Activated T-helper 1 cell treated with anti-CD3 and anti-CD28 coated beads, Interleukin-12 subunit alpha, Interleukin-12 subunit beta, Interleukin-2, Interleukin-4 antibody, amounts not matched to agents 30 ng/mL and 10 ng/mL and 1 ng/mL, durations not matched to agents 14 hours and 24 hours and 36 hours (primary cell): ENCODE measurements around the gene CBFB. TPM values are rescaled to one million over a fixed set of nuclear protein-coding genes. Genes with fewer than 3 reads are reported as not detected.

Experiments
- DNase-seq: peaks from one replicate; pipeline ENCODE4 v3.0.0; 2021; ENCODE audit warnings: low spot score
- H3K27ac Mint-ChIP-seq: one replicate; pipeline ENCODE4 v1.8.0; 2021; ENCODE audit warnings: mild to moderate bottlenecking, mixed read lengths
- H3K27me3 Mint-ChIP-seq: one replicate; pipeline ENCODE4 v1.8.0; 2022; ENCODE audit warnings: mild to moderate bottlenecking, moderate library complexity, mixed read lengths; ENCODE audit not compliant: insufficient read depth
- H3K36me3 Mint-ChIP-seq: one replicate; pipeline ENCODE4 v1.8.0; 2021; ENCODE audit warnings: low read depth, mixed read lengths
- H3K4me1 Mint-ChIP-seq: one replicate; pipeline ENCODE4 v1.8.0; 2021; ENCODE audit warnings: low read depth, mixed read lengths
- H3K4me3 Mint-ChIP-seq: one replicate; pipeline ENCODE4 v1.8.0; 2021; ENCODE audit warnings: mild to moderate bottlenecking, moderate library complexity, mixed read lengths
- H3K9me3 Mint-ChIP-seq: one replicate; pipeline ENCODE4 v1.8.0; 2021; ENCODE audit warnings: mixed read lengths
- intact Hi-C: fragments of 100-400 bp; cut with micrococcal nuclease; formaldehyde crosslinking; loops from one replicate; pipeline ENCODE4 v1.15.1; 2024
- total RNA-seq: library from RNA; stranded (reverse); gene quantifications from 2 replicates; pipeline ENCODE4 v1.2.3, GENCODE V29; 2022

The CBFB gene
- total RNA-seq, 1 donor from 2014 or later, result 175 TPM

- Mint-ChIP-seq H3K27me3 (no peaks in the 10 kb centered on the region), H3K4me3 (peak overlapping the region; percentile 74), H3K4me1 (peaks cover 51% of the 10 kb centered on the region), H3K9me3 (no peaks in the 10 kb centered on the region), H3K36me3 (peaks cover 29% of the 10 kb centered on the region), H3K27ac (peak overlapping the region; percentile 96)
- intact Hi-C loops, result loop anchor here (1.0 to 5.0 kb wide), 9 partner anchors 7 to 184 kb away; partner anchors contain the start of gene PHAF1
- DNase-seq, result no peak
Measured at GRCh38 chr16:67055712-67056487, 27.0 kb downstream of the CBFB start.

- Mint-ChIP-seq H3K4me3 (peak overlapping the region; percentile 8), H3K27ac (peak overlapping the region; percentile 67), H3K36me3 (peaks cover 31% of the 10 kb centered on the region), H3K27me3 (no peaks in the 10 kb centered on the region), H3K4me1 (peaks cover 12% of the 10 kb centered on the region), H3K9me3 (no peaks in the 10 kb centered on the region)
- intact Hi-C loops, result loop anchor here (1.0 kb wide), 1 partner anchor 8 kb away; no protein-coding TSS in a partner anchor
- no peak for DNase-seq
Measured at GRCh38 chr16:67063008-67063407, 34.1 kb downstream of the CBFB start.

GRCh38 chr16:67068212-67068753 lies 39.3 kb downstream of the CBFB start:
- intact Hi-C loops, result no loop called here
- H3K4me1 Mint-ChIP-seq, result peaks cover 18% of the 10 kb centered on the region
- no peak overlapping the region for H3K27ac Mint-ChIP-seq
- no peaks in the 10 kb centered on the region for H3K27me3 Mint-ChIP-seq
- no peak for DNase-seq
- no peaks in the 10 kb centered on the region for H3K9me3 Mint-ChIP-seq
- no peak overlapping the region for H3K4me3 Mint-ChIP-seq
- peaks cover 29% of the 10 kb centered on the region for H3K36me3 Mint-ChIP-seq

GRCh38 chr16:67071476-67072048 lies 42.6 kb downstream of the CBFB start:
- no peak overlapping the region for H3K27ac Mint-ChIP-seq
- intact Hi-C loops, result no loop called here
- H3K4me1 Mint-ChIP-seq, result peaks cover 15% of the 10 kb centered on the region
- no peaks in the 10 kb centered on the region for H3K9me3 Mint-ChIP-seq
- H3K4me3 Mint-ChIP-seq, result no peak overlapping the region
- no peak for DNase-seq
- H3K36me3 Mint-ChIP-seq, result peaks cover 36% of the 10 kb centered on the region
- H3K27me3 Mint-ChIP-seq, result no peaks in the 10 kb centered on the region

GRCh38 chr16:67075331-67075730 lies 46.4 kb downstream of the CBFB start:
- H3K4me3 Mint-ChIP-seq, result no peak overlapping the region
- H3K9me3 Mint-ChIP-seq, result no peaks in the 10 kb centered on the region
- DNase-seq, result no peak
- peaks cover 20% of the 10 kb centered on the region for H3K36me3 Mint-ChIP-seq
- H3K27me3 Mint-ChIP-seq, result no peaks in the 10 kb centered on the region
- H3K27ac Mint-ChIP-seq, result no peak overlapping the region
- intact Hi-C loops, result no loop called here
- H3K4me1 Mint-ChIP-seq, result peaks cover 16% of the 10 kb centered on the region

- Mint-ChIP-seq H3K27me3 (no peaks in the 10 kb centered on the region), H3K4me1 (peaks cover 15% of the 10 kb centered on the region), H3K36me3 (peaks cover 20% of the 10 kb centered on the region), H3K4me3 (no peak overlapping the region), H3K9me3 (no peaks in the 10 kb centered on the region), H3K27ac (no peak overlapping the region)
- intact Hi-C loops, result no loop called here
- DNase-seq, result no peak
Measured at GRCh38 chr16:67077871-67078270, 48.9 kb downstream of the CBFB start.

GRCh38 chr16:67082100-67082499 lies 53.2 kb downstream of the CBFB start:
- DNase-seq, result no peak
- peaks cover 22% of the 10 kb centered on the region for H3K36me3 Mint-ChIP-seq
- no peak overlapping the region for H3K4me3 Mint-ChIP-seq
- H3K27me3 Mint-ChIP-seq, result no peaks in the 10 kb centered on the region
- intact Hi-C loops, result no loop called here
- peaks cover 25% of the 10 kb centered on the region for H3K4me1 Mint-ChIP-seq
- no peak overlapping the region for H3K27ac Mint-ChIP-seq
- H3K9me3 Mint-ChIP-seq, result no peaks in the 10 kb centered on the region

- intact Hi-C loops, result no loop called here
Measured at GRCh38 chr16:67082891-67083290, 53.9 kb downstream of the CBFB start.

GRCh38 chr16:67084345-67085028 lies 55.5 kb downstream of the CBFB start:
- Mint-ChIP-seq H3K27ac (no peak overlapping the region), H3K27me3 (no peaks in the 10 kb centered on the region), H3K36me3 (peaks cover 24% of the 10 kb centered on the region), H3K4me1 (peaks cover 21% of the 10 kb centered on the region), H3K9me3 (no peaks in the 10 kb centered on the region), H3K4me3 (no peak overlapping the region)
- intact Hi-C loops, result no loop called here
- DNase-seq, result no peak

More at GRCh38 chr16:67082891-67083290, 53.9 kb downstream of the CBFB start:
- Mint-ChIP-seq H3K4me1 (peaks cover 24% of the 10 kb centered on the region), H3K4me3 (no peak overlapping the region), H3K27ac (no peak overlapping the region), H3K27me3 (no peaks in the 10 kb centered on the region), H3K9me3 (no peaks in the 10 kb centered on the region), H3K36me3 (peaks cover 21% of the 10 kb centered on the region)
- DNase-seq, result no peak

- H3K27me3 Mint-ChIP-seq, result no peaks in the 10 kb centered on the region
- peaks cover 22% of the 10 kb centered on the region for H3K36me3 Mint-ChIP-seq
Measured at GRCh38 chr16:67086822-67087221, 57.9 kb downstream of the CBFB start.

GRCh38 chr16:67087291-67087690 lies 58.3 kb downstream of the CBFB start:
- intact Hi-C loops, result no loop called here
- Mint-ChIP-seq H3K27ac (no peak overlapping the region), H3K36me3 (peaks cover 25% of the 10 kb centered on the region), H3K4me1 (peaks cover 27% of the 10 kb centered on the region), H3K4me3 (no peak overlapping the region), H3K27me3 (no peaks in the 10 kb centered on the region), H3K9me3 (no peaks in the 10 kb centered on the region)
- no peak for DNase-seq

More at GRCh38 chr16:67086822-67087221, 57.9 kb downstream of the CBFB start:
- H3K9me3 Mint-ChIP-seq, result no peaks in the 10 kb centered on the region
- no peak for DNase-seq
- intact Hi-C loops, result no loop called here
- H3K4me1 Mint-ChIP-seq, result peaks cover 23% of the 10 kb centered on the region
- H3K27ac Mint-ChIP-seq, result peak overlapping the region; percentile 33
- no peak overlapping the region for H3K4me3 Mint-ChIP-seq

- H3K36me3 Mint-ChIP-seq, result peaks cover 25% of the 10 kb centered on the region
- H3K9me3 Mint-ChIP-seq, result no peaks in the 10 kb centered on the region
- no peak for DNase-seq
- no peaks in the 10 kb centered on the region for H3K27me3 Mint-ChIP-seq
- peaks cover 28% of the 10 kb centered on the region for H3K4me1 Mint-ChIP-seq
- intact Hi-C loops, result no loop called here
- no peak overlapping the region for H3K27ac Mint-ChIP-seq
- no peak overlapping the region for H3K4me3 Mint-ChIP-seq
Measured at GRCh38 chr16:67087803-67088202, 58.9 kb downstream of the CBFB start.

- H3K36me3 Mint-ChIP-seq, result peaks cover 29% of the 10 kb centered on the region
- no peak for DNase-seq
- H3K9me3 Mint-ChIP-seq, result no peaks in the 10 kb centered on the region
- intact Hi-C loops, result no loop called here
- no peaks in the 10 kb centered on the region for H3K27me3 Mint-ChIP-seq
- peaks cover 28% of the 10 kb centered on the region for H3K4me1 Mint-ChIP-seq
- no peak overlapping the region for H3K4me3 Mint-ChIP-seq
- H3K27ac Mint-ChIP-seq, result peak overlapping the region; percentile 34
Measured at GRCh38 chr16:67088551-67088950, 59.6 kb downstream of the CBFB start.
